Bone marrow (tissue), 2 donors: ENCODE data around the gene ZACN.

Source experiments
- DNase-seq, 2 donors: peaks; one replicate each; lab custom pipeline; 2025; lab: John Stamatoyannopoulos, UW

Gene ZACN

GRCh38 chr17:76103274-76104139 lies 24.5 kb downstream of the ZACN start, which contains the start of gene EXOC7:
EXOC7 (minus strand) TSS chr17:76103787; CDS start chr17:76103692, 95 bp downstream.
- DNase-seq = peak; percentile 75 to 91

- DNase-seq = no peak
These were observed 25.3 kb downstream of the ZACN start for GRCh38 chr17:76104140-76104895.

DNA sequence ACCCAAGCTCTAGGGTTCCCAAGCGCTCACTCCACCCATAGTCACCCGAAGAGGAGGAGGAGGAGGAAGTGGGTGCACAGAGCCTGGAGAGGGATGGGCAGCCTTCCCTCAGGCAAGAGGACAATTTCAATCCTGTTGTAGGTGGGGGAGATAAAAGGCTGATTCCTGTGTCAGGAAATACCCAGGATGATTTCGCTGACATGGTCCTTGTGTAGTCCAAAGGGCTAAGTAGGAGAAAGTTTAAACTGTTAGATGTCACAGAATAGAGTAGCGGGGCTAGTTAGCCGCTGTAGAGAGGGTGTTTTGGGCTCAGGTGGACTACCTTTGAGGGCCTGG lies 25.9 kb downstream of the ZACN start:
- DNase-seq = no peak

DNA sequence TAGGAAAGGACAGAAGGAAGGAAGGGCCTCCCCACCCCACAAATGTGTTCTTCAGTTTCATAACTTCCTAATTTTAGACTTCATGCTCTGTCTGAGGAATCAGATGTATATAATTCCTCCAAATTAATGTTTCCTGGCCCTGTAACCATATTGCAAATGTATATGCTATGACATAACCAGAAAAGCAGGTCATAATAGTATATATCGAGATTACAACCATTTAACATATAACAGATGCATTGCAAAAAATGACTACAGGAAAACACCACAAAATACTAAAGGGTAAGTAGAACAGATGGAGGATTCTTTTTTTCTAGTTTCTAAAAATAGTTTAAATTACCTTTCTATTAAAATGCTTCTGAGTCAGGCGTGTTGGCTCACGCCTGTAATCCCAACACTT lies 27.7 kb downstream of the ZACN start:
- DNase-seq = no peak

GRCh38 chr17:76107509-76107908 lies 28.5 kb downstream of the ZACN start:
- DNase-seq = no peak

DNA sequence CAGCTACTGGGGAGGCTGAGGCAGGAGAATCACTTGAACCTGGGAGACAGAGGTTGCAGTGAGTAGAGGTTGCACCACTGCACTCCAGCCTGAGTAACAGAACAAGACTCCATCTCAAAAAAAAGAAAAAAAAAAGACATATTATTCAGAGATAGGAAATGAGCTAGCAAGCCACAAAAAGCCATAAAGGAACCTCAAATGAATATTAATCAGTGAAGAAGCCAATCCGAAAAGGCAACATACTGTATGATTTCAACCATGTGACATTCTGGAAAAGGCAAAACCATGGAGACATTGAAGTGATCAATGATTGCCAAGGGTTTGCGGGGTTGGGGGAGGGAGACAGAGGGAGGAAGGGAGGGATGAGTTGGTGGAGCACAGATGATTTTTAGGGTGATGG lies 33.0 kb downstream of the ZACN start:
- DNase-seq = no peak

DNA sequence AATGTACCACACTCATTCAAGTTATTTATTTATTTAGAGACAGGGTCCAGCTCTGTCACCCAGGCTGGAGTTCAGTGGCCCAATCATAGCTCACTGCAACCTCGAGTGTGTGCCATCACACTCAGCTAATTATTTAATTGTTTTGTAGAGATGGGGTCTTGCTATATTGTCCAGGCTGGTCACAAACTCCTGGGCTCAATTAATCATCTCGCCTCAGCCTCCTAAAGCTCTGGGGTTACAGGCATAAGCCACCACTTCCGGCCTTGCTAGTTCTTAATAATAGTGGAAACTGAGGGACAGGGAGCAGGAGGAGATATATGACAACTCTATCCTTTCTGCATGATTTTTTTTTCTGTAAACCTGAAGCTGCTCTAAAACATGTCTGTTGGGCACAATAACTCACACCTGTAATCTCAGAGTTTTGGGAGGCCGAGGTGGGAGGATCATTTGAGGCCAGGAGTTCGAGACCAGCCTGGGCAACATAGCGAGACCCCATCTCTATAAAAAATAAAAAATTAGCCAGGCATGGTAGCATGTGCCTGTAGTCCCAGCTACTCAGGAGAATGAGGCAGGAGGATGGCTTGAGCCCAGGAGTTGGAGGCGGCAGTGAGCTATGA lies 36.3 kb downstream of the ZACN start:
- DNase-seq = no peak

- DNase-seq = no peak
These were observed 40.7 kb downstream of the ZACN start for GRCh38 chr17:76119409-76120371.

- no peak for DNase-seq
These were observed 41.7 kb downstream of the ZACN start for GRCh38 chr17:76120658-76121008.

DNA sequence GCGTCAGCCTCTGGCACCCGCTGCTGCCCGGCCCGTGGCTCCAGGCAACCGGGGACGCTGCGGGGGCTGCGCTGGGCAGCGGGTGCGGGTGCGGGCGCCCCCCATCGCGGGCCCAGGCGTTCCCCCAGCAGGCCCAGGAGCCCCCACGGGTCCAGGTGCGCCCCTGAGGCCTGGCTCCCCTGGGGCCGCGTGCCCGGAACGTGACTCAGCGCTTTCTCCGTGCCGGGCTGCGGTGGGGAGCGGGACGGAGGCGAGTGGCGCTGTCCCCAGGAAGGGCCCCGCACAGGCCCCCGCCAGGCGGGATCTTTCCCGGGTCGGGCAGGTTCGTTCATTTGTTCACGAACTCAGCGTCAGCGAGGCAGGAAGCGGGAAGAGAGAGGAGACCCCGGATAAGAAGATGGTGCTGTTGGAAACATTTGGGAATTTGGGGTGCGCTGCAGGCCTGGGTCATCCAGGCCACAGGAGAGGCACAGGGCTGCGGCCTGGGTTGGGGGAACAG lies 43.0 kb downstream of the ZACN start:
- DNase-seq = no peak

DNA sequence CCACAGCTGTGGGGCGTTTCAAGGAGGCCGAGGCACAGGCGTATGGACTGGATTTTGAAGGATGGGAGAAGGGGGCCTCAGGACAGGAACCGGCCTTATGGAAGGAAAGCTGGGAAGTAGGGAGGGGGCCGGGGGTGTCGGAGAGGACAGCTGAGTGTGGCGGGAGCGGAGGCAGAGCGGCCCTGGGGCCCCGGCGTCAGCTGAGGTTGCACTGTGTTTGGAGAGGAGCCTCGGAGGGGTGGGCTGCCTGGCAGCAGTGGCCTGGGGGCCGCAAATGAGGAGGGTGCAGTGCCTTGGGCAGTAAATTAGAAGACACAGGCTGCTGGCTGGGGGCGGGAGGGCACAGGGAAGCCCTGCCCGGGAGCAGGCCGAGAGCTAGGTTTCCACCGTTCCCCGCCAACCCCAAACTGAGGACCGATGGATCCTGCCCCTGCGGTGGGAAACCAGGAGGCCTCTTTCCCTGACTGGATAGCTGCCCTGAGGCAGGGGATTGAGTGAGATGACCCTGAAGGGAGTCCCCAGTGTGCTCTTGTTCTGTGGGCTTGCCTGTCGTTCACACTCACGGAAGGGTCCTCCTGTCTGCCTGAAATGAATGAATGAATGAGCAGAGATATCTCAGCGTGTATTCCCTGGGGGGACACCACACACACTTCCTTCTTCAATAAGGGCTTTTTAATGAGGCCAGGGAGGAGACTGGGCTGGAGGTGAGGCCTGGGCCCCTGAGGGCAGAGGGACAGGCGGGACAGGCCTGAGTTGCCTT lies 43.6 kb downstream of the ZACN start:
- DNase-seq = no peak

GRCh38 chr17:76123191-76123499 lies 44.2 kb downstream of the ZACN start:
- DNase-seq = no peak

- no peak for DNase-seq
These were observed 45.0 kb downstream of the ZACN start for GRCh38 chr17:76123749-76124581.

GRCh38 chr17:76124582-76125390 lies 45.8 kb downstream of the ZACN start:
- DNase-seq = no peak

- no peak for DNase-seq
These were observed 46.4 kb downstream of the ZACN start for GRCh38 chr17:76125391-76125675.

GRCh38 chr17:76125922-76126321 lies 46.9 kb downstream of the ZACN start:
- DNase-seq = no peak

GRCh38 chr17:76130473-76130872 lies 51.5 kb downstream of the ZACN start:
- DNase-seq = no peak

DNA sequence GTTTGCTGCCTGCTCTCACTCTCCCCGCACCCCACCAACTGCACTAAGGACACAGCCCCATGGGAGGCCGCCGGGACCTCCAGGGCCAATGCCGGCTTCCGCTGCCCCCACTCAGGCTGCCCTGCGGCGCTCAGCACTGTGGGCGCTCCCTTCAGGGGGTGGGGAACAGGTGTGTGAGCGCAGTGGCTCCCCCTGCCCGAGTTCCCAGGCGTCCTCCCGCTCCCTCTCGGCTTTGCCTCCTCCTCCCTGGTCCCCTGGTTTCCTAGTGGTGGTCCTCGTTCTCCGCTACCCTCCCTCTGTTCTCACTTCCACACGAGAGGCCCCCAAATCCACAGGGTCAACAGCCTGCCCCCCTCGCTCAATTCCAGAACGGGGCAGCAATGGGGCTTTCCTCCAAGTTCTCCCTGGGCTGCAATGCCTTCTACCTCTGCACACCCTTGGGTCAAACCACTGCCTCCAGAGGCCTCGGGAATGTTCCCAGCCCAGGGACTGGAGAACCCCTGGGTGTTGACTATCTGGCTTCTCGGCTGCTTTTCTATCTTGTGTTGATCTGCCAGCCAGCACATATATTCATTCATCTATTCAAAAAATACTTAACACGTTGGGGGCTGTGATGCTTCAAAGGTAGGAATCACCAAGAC lies 52.2 kb downstream of the ZACN start:
- no peak for DNase-seq
